Hematopoietic multipotent progenitor cell treated with erythropoietin and hydrocortisone succinate and interleukin-3 and kit ligand, for 6 days (in vitro differentiated cells): ENCODE results near the gene RBCK1.
A peak's percentile ranks its signal among the peaks of the same experiment; 100 is the strongest.

ENCODE experiments used
- DNase-seq: peaks from one replicate; pipeline ENCODE4 v3.0.0-alpha.2; 2015

RBCK1 gene

GRCh38 chr20:420166-420620 lies 12.1 kb downstream of the RBCK1 start:
- no peak for DNase-seq

- DNase-seq = peak; percentile 65
Measured at GRCh38 chr20:420721-421574, 12.8 kb downstream of the RBCK1 start.

DNA sequence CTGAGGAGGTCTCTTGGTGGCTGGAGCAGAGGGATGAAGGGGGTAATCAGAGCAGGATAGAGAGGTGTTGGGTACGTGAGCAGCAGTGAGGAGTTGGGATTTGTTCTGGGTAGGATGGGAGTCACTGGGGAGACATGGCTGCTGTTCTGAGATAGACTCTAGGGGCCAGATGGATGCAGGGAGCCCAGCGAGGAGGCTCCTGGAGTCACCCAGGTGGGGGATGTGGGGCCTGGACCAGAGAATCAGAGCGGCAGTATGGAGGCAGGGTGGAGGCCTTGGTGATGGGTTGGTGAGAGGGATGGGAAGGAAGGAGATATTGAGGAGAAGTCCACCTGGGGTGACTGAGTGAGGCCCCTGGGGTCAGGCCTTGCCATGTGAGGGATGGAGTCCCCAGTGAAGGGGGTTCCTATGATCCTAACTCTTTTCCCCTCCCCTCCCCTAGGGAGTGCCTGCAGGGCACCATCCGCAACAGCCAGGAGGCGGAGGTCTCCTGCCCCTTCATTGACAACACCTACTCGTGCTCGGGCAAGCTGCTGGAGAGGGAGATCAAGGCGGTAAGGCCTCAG lies 13.7 kb downstream of the RBCK1 start:
- no peak for DNase-seq

DNA sequence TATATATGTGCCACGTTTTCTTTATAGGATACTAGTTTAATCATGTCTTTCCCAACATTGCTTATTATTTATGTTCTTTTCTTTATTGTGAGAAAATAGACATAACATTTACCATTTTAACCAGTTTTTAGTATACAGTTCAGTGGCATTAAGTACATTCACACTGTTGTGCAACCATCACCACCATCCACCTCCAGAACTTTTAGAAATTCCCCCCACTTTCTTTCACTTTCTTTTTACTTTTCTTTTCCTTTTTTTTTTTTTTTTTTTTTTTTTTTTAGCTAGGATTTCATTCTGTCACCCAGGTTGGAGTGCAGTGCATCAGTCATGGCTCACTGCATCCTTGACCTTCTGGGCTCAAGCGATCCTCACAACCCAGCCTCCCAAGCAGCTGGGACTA lies 18.5 kb downstream of the RBCK1 start:
- DNase-seq = no peak

DNA sequence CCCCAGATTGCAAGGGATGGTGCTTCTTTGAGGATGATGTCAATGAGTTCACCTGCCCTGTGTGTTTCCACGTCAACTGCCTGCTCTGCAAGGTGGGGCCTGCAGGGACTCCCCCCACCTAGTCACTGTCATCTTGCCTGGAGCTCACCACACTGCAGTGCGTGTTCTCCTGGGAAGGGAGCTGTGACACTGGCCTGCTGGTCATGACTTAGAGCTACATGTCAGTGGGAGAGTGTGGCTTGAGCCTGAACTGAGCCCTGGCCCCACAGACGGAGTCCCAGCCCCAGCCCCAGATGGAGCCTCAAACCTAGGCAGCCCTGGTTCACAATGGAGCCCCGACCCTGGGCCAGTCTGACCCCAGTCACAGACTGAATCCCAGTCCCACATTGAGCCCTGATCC lies 19.3 kb downstream of the RBCK1 start:
- no peak for DNase-seq

- DNase-seq = no peak
Measured at GRCh38 chr20:427849-428657, 20.0 kb downstream of the RBCK1 start.

GRCh38 chr20:428658-429200 lies 20.6 kb downstream of the RBCK1 start:
- DNase-seq = no peak

GRCh38 chr20:430091-430999 lies 22.2 kb downstream of the RBCK1 start:
- no peak for DNase-seq

- peak; percentile 89 for DNase-seq
Measured at GRCh38 chr20:431012-431904, 23.2 kb downstream of the RBCK1 start.

DNA sequence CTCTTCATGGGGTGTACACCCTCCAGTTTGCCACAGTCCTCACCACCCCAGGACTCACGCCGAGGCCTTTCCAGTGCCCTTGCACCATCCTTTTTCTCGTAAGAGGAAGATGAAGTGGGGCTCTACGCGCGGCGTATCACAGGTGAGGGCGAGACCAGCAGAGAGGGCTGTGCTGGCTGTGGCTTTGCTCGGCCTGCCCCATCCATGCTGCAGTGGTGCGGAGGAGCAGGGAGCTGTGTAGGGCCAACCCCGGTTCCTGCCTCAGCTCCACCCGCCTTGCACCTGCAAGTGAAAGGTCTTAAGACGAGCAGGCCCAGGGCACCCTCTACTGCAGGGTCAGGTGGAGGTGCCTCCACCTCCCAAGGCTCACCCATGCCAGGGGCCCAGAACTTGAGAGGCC lies 24.1 kb downstream of the RBCK1 start:
- no peak for DNase-seq

DNA sequence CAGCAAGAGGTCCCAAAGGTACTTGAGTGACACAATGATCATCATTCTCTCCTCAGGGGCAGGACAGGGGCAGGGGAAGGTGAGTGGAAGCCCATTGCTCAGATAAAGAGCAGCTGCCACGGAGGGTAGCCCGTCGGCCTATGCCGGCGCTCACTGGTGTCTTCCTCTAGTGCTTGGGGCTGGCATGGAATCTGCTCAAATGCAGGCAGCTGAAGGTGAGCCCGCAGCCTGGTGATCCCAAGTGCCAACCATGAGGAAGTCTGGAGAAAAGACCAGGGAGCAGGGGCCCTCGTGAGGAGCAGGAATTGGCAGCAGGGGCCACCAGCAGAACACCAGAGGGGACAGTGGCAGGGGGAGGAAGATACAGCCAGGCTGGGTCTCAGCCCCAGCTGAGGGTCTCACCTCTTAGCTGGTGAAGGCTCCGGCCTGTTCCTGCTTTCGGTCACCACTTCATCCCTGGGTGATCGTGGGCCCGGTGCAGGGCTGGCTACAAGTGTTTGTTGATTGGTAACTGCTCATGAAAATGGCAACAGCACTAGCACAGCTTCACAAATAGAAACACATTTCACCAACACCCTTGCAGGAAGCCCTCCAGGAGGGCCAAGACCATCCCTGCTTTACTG lies 24.7 kb downstream of the RBCK1 start:
- DNase-seq = no peak

DNA sequence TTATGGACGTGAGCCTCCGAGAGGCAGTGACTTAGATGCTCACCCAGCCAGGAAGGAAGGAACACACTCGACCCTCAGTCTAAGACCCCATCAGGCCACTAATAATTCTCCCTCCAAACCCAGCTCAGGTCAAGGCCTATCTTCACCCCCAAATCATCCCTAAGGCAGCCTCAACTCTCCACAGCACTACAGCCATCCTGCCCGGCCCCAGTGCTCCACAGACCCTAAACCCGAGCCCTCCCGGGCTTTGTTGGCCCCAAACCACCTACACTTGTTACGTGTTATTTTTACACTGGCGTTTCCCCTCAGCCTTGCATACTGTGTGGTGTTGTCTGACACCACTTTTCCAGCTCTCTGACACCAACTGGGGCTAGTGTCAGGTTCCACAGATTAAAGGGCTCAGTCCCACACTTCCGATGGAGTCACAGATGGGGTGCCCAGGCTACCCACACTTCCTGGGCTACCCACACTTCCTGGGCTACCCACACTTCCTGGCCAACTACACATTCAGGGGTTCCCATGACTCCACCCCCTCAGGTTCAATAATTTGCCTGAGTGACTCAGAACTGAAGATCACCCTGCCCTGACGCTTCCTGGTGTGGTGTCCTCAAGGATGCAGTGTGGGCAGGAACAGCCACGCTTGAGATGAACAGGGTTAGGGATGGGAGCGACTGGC lies 25.3 kb downstream of the RBCK1 start:
- no peak for DNase-seq

DNA sequence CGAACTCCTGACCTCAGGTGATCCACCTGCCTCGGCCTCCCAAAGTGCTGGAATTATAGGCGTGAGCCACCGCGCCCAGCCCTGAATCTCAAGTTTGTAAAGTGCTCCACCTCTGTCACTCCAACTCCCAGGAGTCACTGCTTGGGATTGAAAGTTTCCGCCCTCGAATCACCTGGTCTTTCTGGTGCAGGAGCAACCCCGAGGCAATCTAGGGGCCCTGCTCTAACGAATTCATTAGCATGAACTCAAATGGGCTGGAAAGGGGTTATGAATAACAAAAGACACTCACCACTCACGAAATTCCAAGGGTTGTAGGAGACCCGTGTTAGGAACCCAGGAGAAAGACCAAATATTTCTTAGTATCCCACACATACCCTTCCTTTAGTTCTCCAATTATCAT lies 26.1 kb downstream of the RBCK1 start:
- no peak for DNase-seq

- no peak for DNase-seq
Measured at GRCh38 chr20:434661-435419, 26.7 kb downstream of the RBCK1 start.

GRCh38 chr20:435558-435957 lies 27.5 kb downstream of the RBCK1 start:
- no peak for DNase-seq

DNA sequence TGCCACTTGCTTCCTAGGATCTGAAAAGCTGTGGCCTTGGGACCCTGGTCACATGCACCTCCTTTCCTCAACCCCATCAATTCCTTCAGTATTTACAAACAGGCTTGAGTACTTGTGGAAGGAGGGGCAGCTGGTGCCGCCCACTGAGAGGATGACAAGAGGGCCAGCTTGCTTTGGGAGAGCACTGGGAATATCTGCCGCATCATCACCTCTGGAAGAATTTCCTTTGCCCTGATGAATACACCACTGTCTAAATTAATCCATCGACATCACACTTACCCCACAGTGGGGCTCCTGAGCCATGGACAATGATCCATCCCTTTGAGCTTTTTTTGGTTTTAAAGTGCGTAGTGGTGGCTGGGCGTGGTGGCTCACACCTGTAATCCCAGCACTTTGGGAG lies 28.4 kb downstream of the RBCK1 start:
- no peak for DNase-seq

GRCh38 chr20:437787-438486 lies 29.8 kb downstream of the RBCK1 start:
- peak; percentile 44 for DNase-seq

- DNase-seq = peak; percentile 94
Measured at GRCh38 chr20:438571-439469, 30.7 kb downstream of the RBCK1 start.
